ENCODE results near the gene KIAA0232.
"Not testable (repeated sequence)": the region's sequence is repeated elsewhere in the genome, so short reads cannot be mapped to it uniquely, and the experiment has no call there.

The KIAA0232 gene

GRCh38 chr4:6908432-6909112 lies 126.0 kb downstream of the KIAA0232 start:
- no peak for DNase-seq

GRCh38 chr4:6909113-6909969 lies 126.8 kb downstream of the KIAA0232 start, which contains the start of gene TBC1D14:
Gene TBC1D14, plus strand, starts transcription at chr4:6909826. Its CDS starts 13,564 bp downstream, at chr4:6923390.
- DNase-seq: peak; percentile 85 to 90

GRCh38 chr4:6909970-6910339 lies 127.4 kb downstream of the KIAA0232 start:
- peak in 1 of 2 donors; percentile 16 for DNase-seq

GRCh38 chr4:6910340-6910959 lies 127.9 kb downstream of the KIAA0232 start:
- peak in 1 of 2 donors; percentile 35 for DNase-seq

GRCh38 chr4:6910960-6911874 lies 128.7 kb downstream of the KIAA0232 start:
- DNase-seq: no peak

GRCh38 chr4:6911917-6912316 lies 129.4 kb downstream of the KIAA0232 start:
- not testable (repeated sequence) for DNase-seq

- no peak for DNase-seq
These were observed 129.9 kb downstream of the KIAA0232 start for GRCh38 chr4:6912441-6912840.

- DNase-seq: no peak
These were observed 130.9 kb downstream of the KIAA0232 start for GRCh38 chr4:6913350-6913905.

GRCh38 chr4:6914448-6914847 lies 131.9 kb downstream of the KIAA0232 start:
- DNase-seq: no peak

- no peak for DNase-seq
These were observed 132.8 kb downstream of the KIAA0232 start for GRCh38 chr4:6915041-6916005.

GRCh38 chr4:6916069-6916586 lies 133.6 kb downstream of the KIAA0232 start:
- DNase-seq: no peak

- peak; percentile 49 to 70 for DNase-seq
These were observed 134.3 kb downstream of the KIAA0232 start for GRCh38 chr4:6916587-6917460.

- peak; percentile 52 to 72 for DNase-seq
These were observed 135.1 kb downstream of the KIAA0232 start for GRCh38 chr4:6917461-6918271.

GRCh38 chr4:6918338-6918737 lies 135.8 kb downstream of the KIAA0232 start:
- DNase-seq: peak in 1 of 2 donors; percentile 16

GRCh38 chr4:6920171-6920570 lies 137.6 kb downstream of the KIAA0232 start:
- no peak for DNase-seq

- DNase-seq: no peak
These were observed 141.0 kb downstream of the KIAA0232 start for GRCh38 chr4:6923507-6923906.

- DNase-seq: no peak
These were observed 141.8 kb downstream of the KIAA0232 start for GRCh38 chr4:6924361-6924779.

GRCh38 chr4:6925357-6925836 lies 142.9 kb downstream of the KIAA0232 start:
- peak; percentile 39 to 52 for DNase-seq
